CD4-positive, alpha-beta T cell treated with Interferon alpha-2 for 1 hour (primary cell): ENCODE measurements around the gene LTA.
"Not testable (repeated sequence)": the region's sequence is repeated elsewhere in the genome, so short reads cannot be mapped to it uniquely, and the experiment has no call there.

Experiments
- DNase-seq, 2 donors: peaks; one replicate each; pipeline ENCODE4 v3.0.0-alpha.2; 2020 to 2022

The LTA gene

GRCh38 chr6:31588871-31589650, 17.0 kb downstream of the LTA start:
- DNase-seq, result no peak

- DNase-seq, result not testable (repeated sequence)
Measured at GRCh38 chr6:31590691-31591090, 18.6 kb downstream of the LTA start.

- no peak for DNase-seq
Measured at GRCh38 chr6:31592396-31592771, 20.3 kb downstream of the LTA start.

- peak; percentile 67 to 85 for DNase-seq
Measured at GRCh38 chr6:31597006-31597405, 24.9 kb downstream of the LTA start.

GRCh38 chr6:31607317-31607716, 35.2 kb downstream of the LTA start:
- DNase-seq, result no peak

GRCh38 chr6:31609519-31610406, 37.7 kb downstream of the LTA start:
- DNase-seq, result no peak

- DNase-seq, result no peak
Measured at GRCh38 chr6:31610968-31611367, 38.9 kb downstream of the LTA start.

- peak in 1 of 2 donors; percentile 18 for DNase-seq
Measured at GRCh38 chr6:31614075-31614619, 42.1 kb downstream of the LTA start.

GRCh38 chr6:31614684-31615578, 42.8 kb downstream of the LTA start, which contains the start of gene AIF1:
Gene AIF1 (plus strand): TSS chr6:31615234. CDS start chr6:31615330, 96 bp downstream.
- peak in 1 of 2 donors; percentile 32 for DNase-seq

- DNase-seq, result no peak
Measured at GRCh38 chr6:31615748-31616147, 43.7 kb downstream of the LTA start.

GRCh38 chr6:31617010-31617409, 44.9 kb downstream of the LTA start:
- DNase-seq, result no peak

- peak; percentile 98 to 99 for DNase-seq
Measured at GRCh38 chr6:31619805-31620585, 47.9 kb downstream of the LTA start.

GRCh38 chr6:31620586-31621319, 48.7 kb downstream of the LTA start, which contains the start of gene PRRC2A:
Gene PRRC2A (plus strand): TSS chr6:31620715. CDS start chr6:31622790, 2,075 bp downstream.
- no peak for DNase-seq

GRCh38 chr6:31621320-31621939, 49.3 kb downstream of the LTA start:
- no peak for DNase-seq

- DNase-seq, result no peak
Measured at GRCh38 chr6:31621991-31622390, 49.9 kb downstream of the LTA start.

- DNase-seq, result no peak
Measured at GRCh38 chr6:31622684-31623091, 50.6 kb downstream of the LTA start.
